Activated CD4-positive, alpha-beta memory T cell treated with anti-CD3 and anti-CD28 coated beads for 36 hours (primary cell): ENCODE measurements around the gene TRANK1. TPM values are rescaled to one million over a fixed set of nuclear protein-coding genes. Genes with fewer than 3 reads are reported as not detected.
"Not testable (repeated sequence)": the region's sequence is repeated elsewhere in the genome, so short reads cannot be mapped to it uniquely, and the experiment has no call there.

Source experiments
- CTCF ChIA-PET: fragments of 350-600 bp; sonication (Branson Sonifier 250); formaldehyde crosslinking; loops from one replicate; lab custom pipeline; 2021; ENCODE audit warnings: antibody characterized with exemption, inconsistent platforms; lab: Charles Lee
- POLR2A ChIA-PET: fragments of 350-600 bp; sonication (Branson Sonifier 250); formaldehyde crosslinking; loops from one replicate; lab custom pipeline; 2021; ENCODE audit warnings: antibody characterized with exemption; lab: Charles Lee
- DNase-seq: peaks from one replicate; pipeline ENCODE4 v3.0.0-alpha.2; 2020
- H3K27ac Mint-ChIP-seq: one replicate; pipeline ENCODE4 v1.8.0; 2021; ENCODE audit warnings: mixed read lengths
- H3K27me3 Mint-ChIP-seq: one replicate; pipeline ENCODE4 v1.8.0; 2021; ENCODE audit warnings: mixed read lengths
- H3K36me3 Mint-ChIP-seq: one replicate; pipeline ENCODE4 v1.8.0; 2021; ENCODE audit warnings: mixed read lengths
- H3K4me1 Mint-ChIP-seq: one replicate; pipeline ENCODE4 v1.8.0; 2021; ENCODE audit warnings: low read depth, mixed read lengths
- H3K4me3 Mint-ChIP-seq: one replicate; pipeline ENCODE4 v1.8.0; 2021; ENCODE audit warnings: mild to moderate bottlenecking, mixed read lengths
- H3K9me3 Mint-ChIP-seq: one replicate; pipeline ENCODE4 v1.8.0; 2021; ENCODE audit warnings: mixed read lengths
- intact Hi-C: fragments of 100-400 bp; cut with micrococcal nuclease; formaldehyde crosslinking; loops from one replicate; pipeline ENCODE4 v1.15.1; 2023
- total RNA-seq, 2 experiments: library from RNA; stranded (reverse); gene quantifications; one replicate each; pipeline ENCODE4 v1.2.3, GENCODE V29; 2021

TRANK1 gene
- total RNA-seq, 2 experiments from 2014 or later: 11.7 to 17.1 TPM

DNA sequence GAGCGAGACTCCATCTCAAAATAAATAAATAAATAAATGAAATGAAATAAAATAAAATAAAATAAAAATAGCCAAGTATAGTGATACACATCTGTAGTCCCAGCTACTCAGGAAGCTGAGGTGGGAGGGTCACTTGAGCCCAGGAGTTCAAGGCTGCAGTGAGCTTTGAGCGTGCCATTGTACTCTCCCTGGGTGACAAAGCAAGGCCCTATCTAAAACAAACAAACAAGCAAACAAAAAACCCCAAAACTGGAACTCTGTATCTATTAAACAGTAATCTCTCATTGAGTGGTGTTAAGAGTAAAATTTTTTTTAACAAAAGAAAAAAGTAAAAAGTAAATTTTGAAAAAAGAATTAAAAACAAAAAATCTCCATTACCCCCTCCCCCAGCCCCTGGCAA lies 27.3 kb upstream of the TRANK1 start:
- Mint-ChIP-seq H3K36me3 (peaks cover 14% of the 10 kb centered on the region), H3K27me3 (no peaks in the 10 kb centered on the region), H3K4me3 (no peak overlapping the region), H3K9me3 (no peaks in the 10 kb centered on the region), H3K27ac (no peak overlapping the region), H3K4me1 (peaks cover 22% of the 10 kb centered on the region)
- CTCF ChIA-PET: no interaction called here
- POLR2A ChIA-PET: no interaction called here
- DNase-seq: no peak
- intact Hi-C loops: no loop called here

DNA sequence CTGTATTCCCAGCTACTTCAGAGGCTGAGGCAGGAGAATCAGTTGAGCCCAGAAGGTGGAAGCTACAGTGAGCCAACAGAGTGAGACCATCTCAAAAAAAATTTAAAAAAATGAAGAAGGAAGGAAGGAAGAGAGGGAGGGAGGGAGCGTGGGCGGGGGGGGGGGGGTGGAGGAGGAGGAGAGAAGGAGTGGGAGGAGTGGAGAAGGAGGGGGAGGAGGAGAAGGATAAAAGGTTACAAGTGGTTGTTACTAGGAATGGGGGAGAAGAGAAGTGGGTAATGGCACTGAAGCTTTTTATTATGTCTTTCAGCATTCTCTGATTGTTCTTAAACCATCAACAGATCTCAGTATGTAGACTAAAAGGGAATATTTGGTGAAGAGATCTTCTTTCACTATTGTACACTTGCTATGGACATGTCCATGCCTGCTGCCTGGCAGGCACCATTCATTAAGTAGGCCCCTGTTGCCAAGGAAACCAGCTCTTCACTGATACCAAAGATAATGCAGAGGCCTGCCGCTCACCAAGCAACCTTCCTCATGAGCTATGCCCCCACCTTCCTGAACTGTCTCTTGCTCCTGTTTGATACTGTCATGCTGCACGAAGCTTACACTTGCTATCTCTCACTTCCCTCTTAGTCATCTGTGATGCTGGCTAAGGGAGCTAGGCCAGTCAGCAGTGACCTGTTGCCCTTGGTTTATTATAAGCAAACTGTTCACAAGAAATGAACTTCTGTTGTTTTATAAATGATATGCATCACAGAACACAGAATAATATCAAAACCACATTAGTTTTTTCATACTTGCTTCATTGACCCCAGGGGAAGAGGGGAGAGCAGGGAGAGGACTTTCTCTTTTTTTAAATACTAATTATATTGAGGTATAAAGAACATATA lies 24.9 kb upstream of the TRANK1 start:
- Mint-ChIP-seq H3K4me1 (peaks cover 22% of the 10 kb centered on the region), H3K4me3 (no peak overlapping the region), H3K9me3 (no peaks in the 10 kb centered on the region), H3K27ac (peak overlapping the region; percentile 71), H3K36me3 (peaks cover 3% of the 10 kb centered on the region), H3K27me3 (no peaks in the 10 kb centered on the region)
- POLR2A ChIA-PET: interaction anchor here (0.9 to 1.2 kb wide), 3 partner anchors 18 to 23 kb away, joined by 3 read pairs; partner anchors contain the start of gene MLH1
- DNase-seq: peak; percentile 70
- CTCF ChIA-PET: interaction anchor here (0.9 to 2.1 kb wide), 3 partner anchors 11 to 22 kb away, joined by 4 to 27 read pairs (median 7); partner anchors contain the start of gene EPM2AIP1
- intact Hi-C loops: no loop called here

DNA sequence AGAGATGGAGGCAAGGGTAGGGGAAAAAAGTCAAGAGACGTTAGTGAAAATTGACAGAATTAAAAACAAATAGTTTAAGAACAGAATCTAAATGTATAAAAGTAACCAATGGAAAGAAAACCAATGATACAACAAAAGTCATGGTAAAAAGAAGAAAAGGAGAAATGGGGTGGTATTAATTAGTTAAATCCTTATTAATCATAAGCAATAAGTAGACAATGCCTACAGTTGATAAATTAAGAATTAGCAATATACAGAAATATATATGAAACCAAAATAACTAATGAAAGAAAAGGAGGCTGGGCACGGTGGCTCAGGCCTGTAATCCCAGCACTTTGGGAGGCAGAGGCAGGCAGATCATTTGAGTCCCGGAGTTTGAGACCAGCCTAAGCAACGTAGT lies 24.2 kb upstream of the TRANK1 start:
- POLR2A ChIA-PET: interaction anchor here (0.9 to 1.2 kb wide), 2 partner anchors 19 to 20 kb away, joined by 3 read pairs; no protein-coding TSS in a partner anchor
- DNase-seq: no peak
- intact Hi-C loops: no loop called here
- CTCF ChIA-PET: interaction anchor here (2.1 kb wide), 1 partner anchor 11 kb away, joined by 27 read pairs; no protein-coding TSS in a partner anchor
- Mint-ChIP-seq H3K36me3 (peaks cover 3% of the 10 kb centered on the region), H3K27me3 (no peaks in the 10 kb centered on the region), H3K4me3 (no peak overlapping the region), H3K27ac (peak overlapping the region; percentile 71), H3K4me1 (peaks cover 22% of the 10 kb centered on the region), H3K9me3 (no peaks in the 10 kb centered on the region)

DNA sequence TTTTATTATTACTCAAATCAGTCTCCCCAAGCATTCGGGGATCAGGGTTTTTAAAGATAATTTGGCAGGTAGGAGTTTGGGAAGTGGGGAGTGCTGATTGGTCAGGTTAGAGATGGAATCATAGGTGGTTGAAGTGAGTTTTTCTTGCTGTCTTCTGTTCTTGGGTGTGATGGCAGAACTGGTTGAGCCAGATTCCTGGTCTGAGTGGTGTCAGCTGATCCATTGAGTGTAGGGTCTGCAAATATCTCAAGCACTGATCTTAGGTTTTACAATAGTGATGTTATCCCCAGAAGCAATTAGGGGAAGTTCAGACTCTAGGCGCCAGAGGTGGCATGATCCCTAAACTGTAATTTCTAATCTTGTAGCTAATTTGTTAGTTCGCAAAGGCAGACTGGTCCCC lies 20.6 kb upstream of the TRANK1 start:
- DNase-seq: no peak
- intact Hi-C loops: no loop called here
- POLR2A ChIA-PET: no interaction called here
- H3K36me3 Mint-ChIP-seq: no peaks in the 10 kb centered on the region
- H3K9me3 Mint-ChIP-seq: no peaks in the 10 kb centered on the region
- no peaks in the 10 kb centered on the region for H3K27me3 Mint-ChIP-seq
- no peak overlapping the region for H3K27ac Mint-ChIP-seq
- CTCF ChIA-PET: no interaction called here
- H3K4me3 Mint-ChIP-seq: no peak overlapping the region
- H3K4me1 Mint-ChIP-seq: peaks cover 14% of the 10 kb centered on the region

GRCh38 chr3:36964817-36965216 lies 20.0 kb upstream of the TRANK1 start:
- Mint-ChIP-seq H3K9me3 (no peaks in the 10 kb centered on the region), H3K4me3 (no peak overlapping the region), H3K27me3 (no peaks in the 10 kb centered on the region), H3K27ac (no peak overlapping the region), H3K4me1 (peaks cover 11% of the 10 kb centered on the region), H3K36me3 (no peaks in the 10 kb centered on the region)
- ChIA-PET POLR2A (no interaction called here), CTCF (no interaction called here)
- intact Hi-C loops: no loop called here
- DNase-seq: no peak

DNA sequence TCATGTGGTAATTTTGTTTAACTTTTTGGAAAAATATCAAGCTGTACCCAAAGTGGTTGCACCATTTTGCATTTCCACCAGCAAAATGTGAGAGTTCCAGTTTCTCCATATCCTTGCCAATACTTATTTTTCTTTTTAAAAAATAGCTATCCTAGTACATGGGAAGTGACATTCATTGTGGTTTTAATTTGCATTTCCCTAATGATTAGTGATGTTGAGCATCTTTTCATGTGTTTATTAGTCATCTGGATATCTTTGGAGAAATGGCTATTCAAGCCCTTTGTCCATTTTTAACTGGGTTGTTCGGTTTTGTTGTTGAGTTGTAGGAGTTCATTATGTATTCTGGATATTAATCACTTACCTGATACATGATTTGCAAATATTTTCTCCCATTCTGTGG lies 19.5 kb upstream of the TRANK1 start:
- Mint-ChIP-seq H3K4me1 (peaks cover 6% of the 10 kb centered on the region), H3K27me3 (no peaks in the 10 kb centered on the region), H3K27ac (no peak overlapping the region), H3K9me3 (no peaks in the 10 kb centered on the region), H3K4me3 (no peak overlapping the region), H3K36me3 (no peaks in the 10 kb centered on the region)
- ChIA-PET CTCF (interaction anchor here (1.0 kb wide), 1 partner anchor 120 kb away, joined by 4 read pairs; no protein-coding TSS in a partner anchor), POLR2A (no interaction called here)
- no peak for DNase-seq
- intact Hi-C loops: no loop called here

DNA sequence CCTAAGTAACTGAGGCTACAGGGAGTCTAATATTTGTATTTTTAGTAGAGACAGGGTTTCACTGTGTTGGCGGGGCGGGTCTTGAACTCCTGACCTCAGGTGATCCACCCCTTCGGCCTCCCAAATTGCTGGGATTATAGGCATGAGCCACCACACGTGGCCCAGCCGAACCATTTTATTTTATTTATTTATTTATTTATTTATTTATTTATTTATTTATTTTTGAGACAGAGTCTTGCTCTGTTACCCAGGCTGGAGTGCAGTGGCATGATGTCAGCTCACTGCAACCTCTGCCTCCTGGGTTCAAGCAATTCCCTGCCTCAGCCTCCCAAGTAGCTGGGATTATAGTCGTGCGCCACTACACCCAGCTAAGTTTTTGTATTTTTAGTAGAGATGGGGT lies 18.2 kb upstream of the TRANK1 start:
- POLR2A ChIA-PET, CTCF ChIA-PET, H3K27me3 Mint-ChIP-seq, H3K36me3 Mint-ChIP-seq, H3K4me3 Mint-ChIP-seq, DNase-seq, H3K27ac Mint-ChIP-seq, H3K9me3 Mint-ChIP-seq, H3K4me1 Mint-ChIP-seq, intact Hi-C loops: not testable (repeated sequence)

- ChIA-PET CTCF (interaction anchor here (1.3 to 4.5 kb wide), 7 partner anchors 20 to 227 kb away, joined by 3 to 69 read pairs (median 13); no protein-coding TSS in a partner anchor), POLR2A (no interaction called here)
- H3K36me3 Mint-ChIP-seq: no peaks in the 10 kb centered on the region
- DNase-seq: no peak
- no peak overlapping the region for H3K27ac Mint-ChIP-seq
- intact Hi-C loops: no loop called here
- H3K4me1 Mint-ChIP-seq: peaks cover 10% of the 10 kb centered on the region
- no peaks in the 10 kb centered on the region for H3K9me3 Mint-ChIP-seq
- H3K27me3 Mint-ChIP-seq: no peaks in the 10 kb centered on the region
- H3K4me3 Mint-ChIP-seq: no peak overlapping the region
Observed at GRCh38 chr3:36960502-36960901, 15.6 kb upstream of the TRANK1 start.

DNA sequence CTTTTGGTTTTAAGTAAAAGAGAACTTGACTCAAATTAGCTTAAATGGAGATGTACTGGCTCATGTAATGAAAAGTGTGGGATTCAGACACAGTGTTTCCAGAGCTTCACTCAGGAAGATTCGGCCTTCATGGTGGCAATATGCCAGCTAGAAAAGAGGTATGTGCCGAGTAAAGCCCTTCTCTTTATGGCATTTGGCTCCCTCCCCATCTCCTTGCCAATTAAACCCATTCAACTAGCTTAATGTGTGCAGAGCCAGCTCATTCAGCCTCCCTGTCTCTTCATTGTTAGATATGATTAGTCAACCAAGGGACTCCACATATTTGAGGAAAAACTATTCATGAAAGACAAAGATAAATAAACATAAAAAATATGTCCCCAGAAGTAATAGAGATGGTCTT lies 15.0 kb upstream of the TRANK1 start:
- Mint-ChIP-seq H3K4me3 (no peak overlapping the region), H3K27ac (no peak overlapping the region), H3K4me1 (peaks cover 10% of the 10 kb centered on the region), H3K36me3 (no peaks in the 10 kb centered on the region), H3K9me3 (no peaks in the 10 kb centered on the region), H3K27me3 (no peaks in the 10 kb centered on the region)
- DNase-seq: no peak
- ChIA-PET POLR2A (no interaction called here), CTCF (interaction anchor here (0.5 to 4.5 kb wide), 18 partner anchors 10 to 230 kb away, joined by 3 to 69 read pairs (median 13); partner anchors contain the start of gene TRANK1)
- intact Hi-C loops: loop anchor here (2.0 kb wide), 2 partner anchors 15 to 117 kb away; partner anchors contain the start of gene TRANK1

GRCh38 chr3:36957862-36958686 lies 13.2 kb upstream of the TRANK1 start:
- intact Hi-C loops: loop anchor here (1.0 to 2.0 kb wide), 5 partner anchors 13 to 229 kb away; partner anchors contain the start of gene TRANK1
- H3K4me3 Mint-ChIP-seq: no peak overlapping the region
- CTCF ChIA-PET: interaction anchor here (0.6 to 4.5 kb wide), 54 partner anchors 8 to 256 kb away, joined by 3 to 69 read pairs (median 6); partner anchors contain the start of genes EPM2AIP1, MLH1 and TRANK1
- H3K36me3 Mint-ChIP-seq: no peaks in the 10 kb centered on the region
- no peaks in the 10 kb centered on the region for H3K27me3 Mint-ChIP-seq
- POLR2A ChIA-PET: no interaction called here
- DNase-seq: peak; percentile 18
- no peaks in the 10 kb centered on the region for H3K9me3 Mint-ChIP-seq
- no peak overlapping the region for H3K27ac Mint-ChIP-seq
- H3K4me1 Mint-ChIP-seq: peaks cover 10% of the 10 kb centered on the region

GRCh38 chr3:36957063-36957462 lies 12.2 kb upstream of the TRANK1 start:
- DNase-seq: peak; percentile 20
- Mint-ChIP-seq H3K4me3 (no peak overlapping the region), H3K4me1 (peaks cover 10% of the 10 kb centered on the region), H3K9me3 (no peaks in the 10 kb centered on the region), H3K27me3 (no peaks in the 10 kb centered on the region), H3K36me3 (no peaks in the 10 kb centered on the region), H3K27ac (no peak overlapping the region)
- ChIA-PET CTCF (interaction anchor here (0.7 to 4.5 kb wide), 9 partner anchors 12 to 228 kb away, joined by 3 to 69 read pairs (median 23); partner anchors contain the start of gene TRANK1), POLR2A (no interaction called here)
- intact Hi-C loops: no loop called here
